D341Med (cell line): Measurements from ENCODE around the gene TTC6.

ENCODE experiments used
- DNase-seq: peaks from one replicate; pipeline ENCODE4 v3.0.0; 2012; ENCODE audit warnings: low spot score

The TTC6 gene

GRCh38 chr14:37625597-37626595 lies 30.5 kb downstream of the TTC6 start:
- no peak for DNase-seq

DNA sequence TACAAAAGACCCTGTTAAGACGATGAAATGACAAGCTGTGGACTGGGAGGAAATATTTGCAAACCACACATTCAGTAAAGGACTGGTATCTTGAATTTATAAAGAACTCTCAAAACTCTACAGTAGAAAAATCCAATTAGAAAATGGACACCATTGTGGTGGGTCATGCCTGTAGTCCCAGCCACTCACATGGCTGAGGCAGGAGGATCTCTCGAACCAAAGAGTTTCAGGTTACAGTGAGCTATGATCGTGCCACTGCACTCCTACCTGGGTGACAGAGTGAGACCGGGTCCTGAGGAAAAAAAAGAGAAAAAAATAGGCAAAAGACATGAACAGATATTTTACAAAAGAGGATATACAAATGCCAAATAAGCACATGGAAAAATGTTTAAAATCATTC lies 41.9 kb downstream of the TTC6 start:
- DNase-seq: no peak

GRCh38 chr14:37638599-37638998 lies 43.2 kb downstream of the TTC6 start:
- no peak for DNase-seq

GRCh38 chr14:37641117-37641516 lies 45.7 kb downstream of the TTC6 start:
- no peak for DNase-seq

DNA sequence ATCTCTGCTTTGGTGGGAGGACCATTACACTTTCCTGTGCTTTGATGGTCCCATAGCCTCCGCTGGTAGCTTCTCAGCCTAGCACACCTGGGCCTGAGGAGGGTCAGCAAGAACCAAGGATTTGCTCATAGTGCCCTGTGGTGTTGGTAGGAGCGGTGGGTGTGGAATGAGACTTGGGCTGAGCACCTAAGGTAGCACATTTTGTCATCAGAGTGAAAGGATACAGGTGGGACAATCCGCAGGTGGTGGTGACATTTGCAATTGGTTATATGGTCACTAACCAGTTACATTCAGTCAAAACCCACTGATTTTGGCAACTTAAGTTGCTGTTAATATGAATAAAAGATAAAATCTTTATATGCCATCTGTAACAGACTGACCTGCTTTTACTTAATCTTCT lies 46.7 kb downstream of the TTC6 start:
- no peak for DNase-seq

DNA sequence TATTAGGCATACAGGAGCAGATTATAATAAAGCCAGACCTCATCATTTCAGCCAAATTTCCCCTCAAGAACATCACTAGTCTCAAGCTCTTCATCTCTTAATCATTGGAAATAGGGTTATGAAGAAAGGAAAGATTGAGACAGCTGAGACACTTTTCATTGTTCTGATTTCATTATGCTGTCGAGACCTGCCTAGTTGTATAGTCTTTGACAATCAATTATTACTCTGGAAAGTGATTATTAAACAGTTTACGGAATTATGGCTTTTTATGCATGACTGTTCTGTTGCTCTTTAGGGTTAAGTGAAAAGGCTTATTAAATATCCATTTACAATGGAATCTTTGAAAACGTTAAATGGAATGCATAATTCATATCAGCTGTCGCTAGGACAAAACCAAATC lies 48.3 kb downstream of the TTC6 start:
- DNase-seq: no peak
